ENCODE data around the gene CRB1. TPM values are rescaled to one million over a fixed set of nuclear protein-coding genes. Genes with fewer than 3 reads are reported as not detected.

The CRB1 gene
- total and polyA plus RNA-seq, 2 of the 8 experiments (the other 6 are each of a cell fraction or from before 2014, with no cell fraction given), result 0.03 TPM; not detected in 1

DNA sequence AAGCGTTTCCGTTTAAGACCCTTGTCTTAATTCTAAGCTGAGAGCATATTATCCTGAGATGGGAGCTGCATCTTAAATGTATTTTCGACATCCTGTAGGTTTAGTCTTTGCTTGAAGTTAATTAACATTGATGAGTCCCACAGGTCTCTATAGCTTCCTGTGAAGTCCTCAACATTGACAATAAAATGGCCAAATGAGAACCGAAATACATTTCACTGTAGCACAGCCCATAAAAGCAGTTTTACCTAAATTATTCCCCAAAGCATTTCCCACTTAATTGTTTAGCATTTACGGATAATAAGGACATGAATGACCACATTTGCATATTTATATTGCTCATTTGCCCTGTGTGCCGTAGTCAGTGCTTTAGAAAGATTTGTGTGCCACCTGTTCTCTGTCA, 116.4 kb downstream of the CRB1 start (continued):
- TF ChIP-seq RAD21 (IDR thresholded peaks at IDR 0.05 in 1 of 2, conservative IDR thresholded peaks at IDR 0.05 in 1 of 2; ENCODE audit: low read depth in 2 of 2, low read length in 2 of 2), result no peak
- no peak for TF ChIP-seq SP4 (IDR thresholded peaks at IDR 0.05; ENCODE audit: low read length)
- no peak for TF ChIP-seq RNF2 (IDR thresholded peaks at IDR 0.05; ENCODE audit: borderline replicate concordance, low read depth, low read length, missing control alignments, poor library complexity, severe bottlenecking)
